ENCODE results near the gene FRMPD2.

DNA sequence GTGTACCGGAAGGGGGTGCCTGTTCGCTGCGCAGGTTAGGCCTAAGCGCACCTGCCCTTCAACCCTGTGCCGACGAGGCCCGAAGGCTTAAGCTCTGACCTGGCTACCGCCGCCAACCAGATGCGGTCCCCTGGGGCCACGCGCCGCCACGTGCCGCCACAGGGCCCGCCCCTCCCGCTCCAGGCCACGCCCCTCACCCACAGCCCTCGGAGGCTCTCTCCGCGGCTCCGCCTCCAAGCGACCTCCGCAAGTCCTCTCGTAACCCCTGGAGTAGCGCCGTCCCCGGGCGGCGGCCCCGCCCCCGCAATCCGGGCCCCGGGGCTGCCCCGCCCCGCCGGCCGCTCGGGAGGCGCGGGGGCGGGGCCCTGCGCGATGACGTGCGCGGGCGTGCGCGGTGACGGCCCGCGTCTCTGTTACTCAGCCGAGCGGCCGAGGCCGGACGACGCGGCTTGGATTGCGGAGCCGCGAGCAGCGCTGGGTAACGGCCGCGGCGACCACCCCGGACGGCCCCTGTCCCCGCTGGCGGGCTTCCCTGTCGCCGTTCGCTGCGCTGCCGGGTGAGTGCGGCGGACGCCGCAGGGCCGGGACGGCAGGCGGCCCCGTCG lies 31.9 kb upstream of the FRMPD2 start, which contains the start of gene MAPK8:
- TF ChIP-seq, protein P1, sequence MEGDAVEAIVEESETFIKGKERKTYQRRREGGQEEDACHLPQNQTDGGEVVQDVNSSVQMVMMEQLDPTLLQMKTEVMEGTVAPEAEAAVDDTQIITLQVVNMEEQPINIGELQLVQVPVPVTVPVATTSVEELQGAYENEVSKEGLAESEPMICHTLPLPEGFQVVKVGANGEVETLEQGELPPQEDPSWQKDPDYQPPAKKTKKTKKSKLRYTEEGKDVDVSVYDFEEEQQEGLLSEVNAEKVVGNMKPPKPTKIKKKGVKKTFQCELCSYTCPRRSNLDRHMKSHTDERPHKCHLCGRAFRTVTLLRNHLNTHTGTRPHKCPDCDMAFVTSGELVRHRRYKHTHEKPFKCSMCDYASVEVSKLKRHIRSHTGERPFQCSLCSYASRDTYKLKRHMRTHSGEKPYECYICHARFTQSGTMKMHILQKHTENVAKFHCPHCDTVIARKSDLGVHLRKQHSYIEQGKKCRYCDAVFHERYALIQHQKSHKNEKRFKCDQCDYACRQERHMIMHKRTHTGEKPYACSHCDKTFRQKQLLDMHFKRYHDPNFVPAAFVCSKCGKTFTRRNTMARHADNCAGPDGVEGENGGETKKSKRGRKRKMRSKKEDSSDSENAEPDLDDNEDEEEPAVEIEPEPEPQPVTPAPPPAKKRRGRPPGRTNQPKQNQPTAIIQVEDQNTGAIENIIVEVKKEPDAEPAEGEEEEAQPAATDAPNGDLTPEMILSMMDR (IDR thresholded peaks at IDR 0.05; ENCODE audit: low read depth, low read length, missing input control): no peak
- TF ChIP-seq EGR1 (IDR thresholded peaks at IDR 0.05; ENCODE audit: low read depth in 2 of 2) (peak; percentile 56 to 67), SP1 (IDR thresholded peaks at IDR 0.05) (peak; percentile 47), RXRA (IDR thresholded peaks at IDR 0.05) (peak; percentile 25 to 26), JUND (IDR thresholded peaks at IDR 0.05) (no peak)
- TF ChIP-seq, protein P2, sequence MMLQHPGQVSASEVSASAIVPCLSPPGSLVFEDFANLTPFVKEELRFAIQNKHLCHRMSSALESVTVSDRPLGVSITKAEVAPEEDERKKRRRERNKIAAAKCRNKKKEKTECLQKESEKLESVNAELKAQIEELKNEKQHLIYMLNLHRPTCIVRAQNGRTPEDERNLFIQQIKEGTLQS (IDR thresholded peaks at IDR 0.05): no peak
